ENCODE results near the gene CASP5.
"Not testable (repeated sequence)": the region's sequence is repeated elsewhere in the genome, so short reads cannot be mapped to it uniquely, and the experiment has no call there.

CASP5 gene

DNA sequence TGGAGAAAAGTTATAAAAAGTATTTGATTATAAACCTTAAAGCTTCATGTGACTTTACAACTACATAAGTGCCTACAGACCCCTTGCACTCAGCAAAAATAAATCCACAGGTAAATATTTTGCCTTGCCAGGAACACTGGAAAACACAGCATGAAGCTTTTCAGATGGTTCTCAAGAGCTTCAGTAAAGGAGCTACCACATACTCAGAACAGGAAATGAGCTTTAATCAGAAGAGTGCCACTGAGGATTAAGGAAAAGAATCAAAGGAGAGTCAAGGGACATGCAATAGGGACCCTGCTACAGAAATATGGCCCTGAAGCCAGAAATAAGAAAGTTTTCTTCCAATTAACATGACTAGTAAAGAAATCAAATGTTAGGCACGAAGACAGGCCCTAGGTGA, 10.8 kb upstream of the CASP5 start:
- no peak for DNase-seq (ENCODE audit: low read depth)

DNA sequence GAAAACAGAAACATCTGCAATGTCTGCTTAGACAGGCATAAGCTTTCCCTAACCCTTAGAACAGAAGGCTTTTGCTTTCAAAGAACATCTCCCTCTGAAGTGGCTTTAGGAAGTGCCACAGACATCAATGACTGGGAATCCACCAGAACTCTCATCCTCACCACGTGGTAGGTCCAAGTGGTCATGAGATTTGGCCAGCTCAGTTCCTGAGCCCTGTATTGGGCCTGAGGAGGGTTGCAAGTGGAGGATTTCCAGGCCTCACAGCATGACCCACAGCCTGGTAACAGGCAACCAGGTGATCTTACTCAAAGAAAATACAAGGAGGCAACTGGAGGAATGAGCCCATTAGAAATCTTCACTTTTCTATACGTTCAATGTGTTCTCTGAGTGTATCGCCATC, 10.4 kb upstream of the CASP5 start:
- DNase-seq (ENCODE audit: low read depth): no peak

DNA sequence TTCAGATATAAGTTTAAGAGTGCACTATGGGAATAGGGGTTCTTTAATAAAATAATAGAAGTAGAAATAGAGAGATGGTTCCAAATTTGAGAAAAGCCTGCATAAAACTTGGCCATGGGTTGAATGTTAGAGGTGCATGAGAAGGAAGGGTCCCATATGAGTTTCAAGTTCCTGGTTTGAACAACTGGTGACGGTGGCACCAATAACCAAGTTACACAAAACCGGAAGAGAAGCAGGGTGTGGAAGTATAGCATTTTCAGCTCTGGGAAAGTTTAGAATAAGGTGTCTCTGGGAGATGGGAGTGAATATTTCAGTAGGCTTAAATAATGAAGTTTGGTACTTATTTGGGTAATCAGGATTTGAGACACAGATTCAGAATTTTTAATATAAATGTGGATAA, 9.5 kb upstream of the CASP5 start:
- DNase-seq (ENCODE audit: low read depth): no peak

DNA sequence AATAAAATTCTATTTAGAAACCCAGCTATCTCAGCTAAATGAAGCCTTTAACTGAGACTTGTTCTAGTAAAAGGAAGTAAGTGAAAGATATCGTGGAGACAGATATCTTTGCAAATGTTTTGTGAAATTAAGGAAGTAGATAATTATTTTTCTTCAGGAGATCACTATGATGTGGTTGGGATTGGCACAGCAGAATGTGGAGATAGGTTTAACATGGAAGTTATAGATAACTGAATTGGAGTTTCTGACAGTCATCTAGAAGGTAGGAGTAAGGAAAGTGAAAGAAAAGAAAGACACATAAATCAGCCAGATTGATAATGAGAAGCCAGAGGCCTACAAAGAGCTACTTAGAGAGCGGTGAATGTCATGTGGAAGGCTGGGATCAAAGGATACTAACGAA, 4.7 kb upstream of the CASP5 start:
- no peak for DNase-seq (ENCODE audit: low read depth)

DNA sequence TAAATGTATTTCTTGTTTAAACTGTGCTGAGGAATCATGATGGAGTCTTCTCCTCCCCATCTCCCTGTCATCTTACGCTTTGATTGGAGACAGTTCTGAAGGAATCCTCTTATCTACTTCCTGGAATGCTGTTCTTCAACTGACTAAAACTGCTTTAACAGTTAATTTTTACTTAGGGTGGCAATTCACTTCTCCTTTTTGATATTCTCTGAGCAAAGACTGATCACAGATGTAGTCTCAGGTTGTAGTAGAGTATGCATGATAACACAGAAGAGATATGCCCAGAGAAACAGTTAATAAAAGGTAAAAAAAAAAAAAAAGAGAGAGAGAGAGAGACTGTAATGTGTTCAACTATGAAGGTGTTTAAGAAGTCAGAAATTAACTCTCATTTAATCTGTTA, 1.4 kb upstream of the CASP5 start:
- no peak for DNase-seq (ENCODE audit: low read depth)

DNA sequence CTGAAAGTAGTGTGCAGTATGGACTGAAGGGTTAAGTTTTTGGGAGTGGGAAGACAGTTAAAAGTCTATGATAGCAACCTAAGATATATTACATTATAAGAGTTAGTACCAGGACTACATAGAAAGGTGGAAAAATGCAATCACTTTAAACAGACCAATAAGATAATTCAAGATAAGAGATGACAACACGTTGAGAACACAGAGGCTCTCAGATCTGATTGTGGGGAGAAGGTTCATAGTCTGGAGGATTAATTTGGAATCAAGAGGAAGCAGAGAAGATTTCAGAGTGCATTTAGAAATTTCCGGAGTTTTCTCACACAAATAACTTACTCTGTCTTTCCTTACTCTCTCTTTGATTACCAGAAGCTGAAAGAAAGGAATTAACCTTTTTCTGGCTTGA, 441 bp downstream of the CASP5 start:
- DNase-seq (ENCODE audit: low read depth): no peak

DNA sequence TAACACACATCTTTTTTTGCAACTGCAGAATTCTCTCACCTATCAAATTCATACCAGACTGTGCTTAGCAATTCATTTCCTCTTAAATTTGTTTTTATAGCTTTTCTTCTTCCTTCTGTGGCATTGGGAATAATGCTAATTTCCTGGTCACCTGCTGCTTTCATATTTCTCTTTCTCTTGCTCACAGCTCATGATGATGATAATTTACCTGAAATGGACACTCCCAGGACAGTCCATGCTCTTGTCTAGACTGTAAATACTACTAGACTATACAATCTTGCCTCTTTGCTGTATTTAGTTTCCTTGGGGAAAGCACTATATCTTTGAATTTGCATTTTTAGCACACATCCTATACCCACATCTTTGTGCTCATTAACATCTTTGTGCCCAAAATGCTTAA, 15.5 kb downstream of the CASP5 start:
- no peak for DNase-seq (ENCODE audit: low read depth)

DNA sequence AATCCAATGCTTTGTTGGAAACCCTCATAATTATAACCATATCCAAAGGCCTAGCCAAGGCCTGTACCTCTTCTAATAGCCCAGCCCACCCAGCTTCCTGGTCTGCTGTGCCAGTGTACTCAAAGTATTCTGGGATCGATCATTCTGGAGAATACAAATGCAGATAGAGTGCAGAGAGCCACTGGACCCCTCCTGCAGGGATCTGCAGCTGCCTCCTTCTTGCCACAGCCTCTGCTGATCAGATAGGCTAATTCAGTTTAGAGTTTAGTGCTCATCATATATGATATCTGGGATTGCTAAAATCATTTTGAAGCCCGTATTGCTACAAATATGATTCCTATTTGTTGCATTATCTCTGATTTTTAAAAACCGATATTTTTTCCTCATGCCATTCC, 17.5 kb downstream of the CASP5 start:
- no peak for DNase-seq (ENCODE audit: low read depth)

DNA sequence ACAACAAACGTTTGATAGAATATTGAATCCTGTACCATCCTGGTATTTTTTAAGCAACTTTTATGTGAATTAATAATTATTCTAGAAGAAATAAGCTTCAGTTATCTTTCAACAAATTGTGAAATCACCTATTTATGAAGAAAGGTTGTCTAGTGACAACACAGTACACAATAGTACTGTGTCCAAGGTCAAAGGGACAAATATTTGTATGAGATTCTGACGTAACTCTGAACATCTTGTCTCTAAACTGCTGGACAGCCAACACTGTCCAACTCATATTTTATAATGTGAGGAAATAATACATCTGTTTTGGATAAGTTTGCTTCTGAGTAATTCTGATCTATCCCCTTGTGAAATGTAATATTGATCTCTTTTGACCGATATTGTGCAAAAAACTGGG, 18.9 kb downstream of the CASP5 start:
- no peak for DNase-seq (ENCODE audit: low read depth)

DNA sequence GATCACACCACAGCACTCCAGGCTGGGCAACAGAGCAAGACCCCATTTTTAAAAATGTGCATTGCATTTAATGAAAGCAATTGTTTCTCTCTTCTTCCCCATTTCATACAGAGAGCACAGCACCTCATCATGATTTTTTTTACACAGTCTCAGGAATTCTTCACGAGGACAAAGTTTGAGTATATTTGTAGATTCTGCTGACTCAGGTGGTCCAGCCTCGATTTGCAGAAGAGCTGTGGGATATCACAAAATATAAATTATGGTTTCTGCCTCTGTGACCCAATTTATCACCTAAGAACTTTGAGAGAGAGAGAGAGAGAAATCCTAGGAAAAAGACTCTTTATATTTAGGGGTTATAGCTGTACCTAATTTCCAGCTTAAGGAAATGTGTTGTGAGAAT, 19.8 kb downstream of the CASP5 start:
- DNase-seq (ENCODE audit: low read depth): no peak

DNA sequence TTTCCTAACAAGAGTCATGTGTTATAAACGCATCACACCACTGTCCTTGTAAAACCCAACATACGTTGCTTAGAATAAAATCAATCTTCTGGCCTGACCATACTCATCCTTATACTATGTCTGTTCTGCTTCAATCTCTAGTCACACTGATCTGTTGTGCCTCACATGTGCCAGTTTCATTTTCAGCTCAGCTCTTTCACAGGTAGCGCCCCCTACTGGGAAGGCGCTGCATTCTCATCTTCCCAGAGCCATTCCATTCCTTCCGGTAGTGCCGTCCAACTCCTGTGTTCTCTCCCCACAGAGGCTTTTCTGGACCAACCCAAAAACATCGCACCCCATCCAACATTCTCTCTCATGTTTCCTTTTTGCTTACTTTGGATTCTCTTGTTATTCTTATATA, 22.2 kb downstream of the CASP5 start:
- peak; percentile 29 for DNase-seq (ENCODE audit: low read depth)

DNA sequence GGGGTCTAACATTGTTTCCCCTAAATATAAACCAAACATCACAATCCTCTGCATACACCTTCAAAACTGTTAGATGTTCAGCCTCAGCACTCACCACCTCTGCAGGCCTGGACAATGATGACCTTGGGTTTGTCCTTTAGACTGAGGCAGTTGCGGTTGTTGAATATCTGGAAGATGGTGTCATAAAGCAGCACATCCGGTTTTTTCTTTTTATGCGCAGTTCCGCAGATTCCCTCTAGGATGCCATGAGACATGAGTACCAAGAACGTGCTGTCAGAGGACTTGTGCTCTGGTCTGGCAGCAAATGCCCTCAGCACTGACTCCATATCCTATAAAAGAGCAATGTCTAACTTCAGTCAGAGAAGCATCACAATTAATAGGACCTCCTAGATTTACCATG, 22.8 kb downstream of the CASP5 start:
- no peak for DNase-seq (ENCODE audit: low read depth)

DNA sequence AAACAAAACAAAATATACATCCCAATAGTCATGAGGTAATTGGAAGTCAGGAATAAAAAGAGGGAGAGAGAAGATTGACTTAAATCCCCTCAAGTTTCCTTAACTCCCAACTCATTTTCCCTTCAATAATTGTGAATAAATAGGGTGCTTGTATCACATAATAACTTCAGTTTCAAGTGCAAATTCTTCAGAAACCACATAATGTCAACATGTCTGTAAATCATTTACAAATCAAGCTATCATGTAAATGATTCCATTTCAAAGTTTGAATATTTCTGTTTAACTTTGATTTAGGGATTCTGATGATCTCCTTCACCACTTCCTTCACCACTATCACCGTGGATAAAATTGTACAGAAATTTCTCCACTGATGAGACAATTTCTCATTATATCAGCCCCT, 23.2 kb downstream of the CASP5 start:
- no peak for DNase-seq (ENCODE audit: low read depth)

DNA sequence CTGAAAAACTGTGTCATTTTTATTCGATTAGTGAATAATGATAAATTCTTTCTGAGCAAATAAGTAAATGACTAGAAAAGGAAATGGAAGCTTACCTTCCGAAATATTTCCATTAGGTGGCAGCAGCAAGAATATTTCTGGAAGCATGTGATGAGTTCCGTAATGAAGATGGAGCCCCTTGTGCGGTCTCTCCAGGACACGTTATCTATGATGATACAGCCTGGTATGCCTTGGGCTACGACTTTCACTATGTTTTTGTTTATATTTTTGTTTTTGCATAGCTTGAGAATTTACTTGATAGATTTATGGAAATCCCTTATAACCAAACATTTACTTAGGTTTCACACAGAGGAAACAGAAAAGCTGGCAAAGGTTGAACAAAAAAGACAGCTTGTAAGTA, 25.7 kb downstream of the CASP5 start:
- DNase-seq (ENCODE audit: low read depth): no peak

DNA sequence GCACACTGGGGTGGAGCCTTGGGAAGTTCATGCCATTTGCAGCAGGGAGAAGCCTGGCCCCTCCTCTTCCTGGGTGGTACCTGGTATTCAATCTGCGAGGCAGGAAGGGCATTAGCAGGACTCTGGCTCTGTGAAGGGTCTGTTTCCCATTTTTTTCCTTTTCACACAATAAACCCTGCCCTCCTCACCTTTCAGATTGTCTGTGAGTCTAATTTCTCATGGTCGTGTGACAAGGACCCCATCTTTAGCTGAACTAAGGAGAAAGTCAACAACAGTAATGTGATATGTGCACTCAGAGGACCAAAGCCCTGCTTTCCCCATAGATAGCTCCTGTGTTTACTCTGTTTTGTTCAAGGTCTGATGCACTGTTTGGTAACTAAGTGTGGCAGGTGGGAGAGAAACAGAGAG, 28.0 kb downstream of the CASP5 start:
- DNase-seq (ENCODE audit: low read depth): no peak

DNA sequence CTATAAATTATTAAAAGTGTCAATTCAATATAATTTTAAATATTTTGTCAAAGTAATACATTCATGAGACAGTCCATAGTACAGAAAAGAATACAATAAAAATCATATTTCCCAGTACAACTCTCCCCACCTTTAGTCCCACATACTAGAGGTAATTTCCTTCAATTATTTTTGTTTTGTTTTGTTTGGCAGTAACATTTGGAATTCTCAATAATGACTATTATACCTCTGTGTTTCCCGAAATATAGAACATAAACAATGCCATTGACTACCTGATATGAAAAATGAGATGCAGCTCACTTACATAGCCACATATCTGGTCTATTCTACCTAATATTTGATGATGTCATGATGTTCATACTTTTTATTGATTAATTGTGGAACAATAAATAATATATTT, 30.2 kb downstream of the CASP5 start:
- DNase-seq (ENCODE audit: low read depth): no peak

DNA sequence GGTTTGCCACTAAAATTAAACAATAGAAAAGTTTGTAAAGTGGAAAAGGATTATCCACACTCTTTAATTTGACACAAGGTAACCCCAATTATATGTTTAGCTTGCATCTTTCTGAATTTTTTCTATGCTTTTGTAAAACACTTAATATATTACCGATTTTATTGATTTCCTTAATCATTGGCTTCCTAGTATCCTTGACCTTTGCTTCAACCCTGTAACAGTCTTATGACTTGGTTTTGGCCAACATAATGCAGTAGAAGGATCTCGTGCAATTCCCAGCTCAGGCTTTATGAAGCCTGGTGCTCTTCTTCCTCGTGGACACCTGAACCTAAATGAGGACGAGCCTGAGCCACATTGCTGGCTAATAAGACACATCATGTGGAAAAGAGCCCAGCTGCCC, 31.0 kb downstream of the CASP5 start:
- no peak for DNase-seq (ENCODE audit: low read depth)

DNA sequence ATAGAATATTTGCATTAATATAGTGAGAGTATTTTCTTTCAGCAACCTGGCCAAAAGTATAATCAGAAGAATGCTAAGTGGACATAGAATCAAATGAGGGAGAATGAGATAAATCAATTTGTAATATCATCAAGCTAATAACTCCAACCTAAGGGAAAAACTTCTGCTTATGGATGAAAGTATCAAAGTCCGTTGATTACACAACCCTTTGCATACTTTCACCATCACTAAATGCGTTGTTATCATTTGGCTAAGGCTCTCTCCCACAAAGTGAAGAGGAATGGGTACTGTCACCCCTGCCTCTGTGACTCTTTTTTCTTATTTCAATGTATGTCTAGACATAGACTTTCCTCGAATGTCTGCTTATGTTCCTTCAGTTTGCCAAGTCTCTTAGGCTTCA, 38.2 kb downstream of the CASP5 start:
- no peak for DNase-seq (ENCODE audit: low read depth)

DNA sequence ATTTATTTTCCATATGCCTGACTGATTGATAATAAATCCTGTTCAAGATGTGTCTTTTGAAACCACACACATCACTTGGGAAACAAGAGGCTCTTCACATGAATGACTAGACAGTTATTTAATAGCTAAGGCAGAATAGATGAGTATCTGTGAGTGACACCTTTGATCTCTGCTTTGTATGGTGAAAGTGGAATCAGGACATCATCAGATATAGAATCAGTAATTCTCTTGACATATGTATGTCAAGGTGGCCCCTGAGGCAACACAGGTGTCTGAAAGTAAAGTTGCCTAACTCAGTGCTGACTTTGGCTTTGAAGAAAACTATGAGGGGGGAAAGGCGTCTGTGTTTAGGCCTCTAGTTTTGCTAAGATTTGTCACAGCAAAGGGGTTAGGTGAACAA, 43.1 kb downstream of the CASP5 start:
- no peak for DNase-seq (ENCODE audit: low read depth)

DNA sequence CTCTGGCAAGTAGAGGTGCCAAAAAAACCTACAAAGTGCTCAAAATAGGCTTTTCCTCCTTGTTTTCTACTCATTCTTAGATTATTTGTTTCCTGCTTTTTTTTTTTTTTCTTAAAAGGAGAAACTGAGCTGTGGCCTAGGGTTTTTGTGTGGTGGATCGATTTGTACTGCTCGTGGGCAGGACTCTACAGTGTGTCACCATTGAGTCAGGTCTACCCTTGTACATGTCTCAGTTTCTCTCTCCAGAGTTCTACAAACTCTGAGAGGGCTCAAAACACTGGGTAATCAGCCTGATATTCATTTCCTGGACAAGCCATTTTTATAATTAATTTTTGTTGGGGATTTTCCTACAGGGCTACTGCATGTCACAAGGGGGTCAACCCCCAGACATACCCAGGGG, 49.4 kb downstream of the CASP5 start:
- DNase-seq (ENCODE audit: low read depth): no peak

DNA sequence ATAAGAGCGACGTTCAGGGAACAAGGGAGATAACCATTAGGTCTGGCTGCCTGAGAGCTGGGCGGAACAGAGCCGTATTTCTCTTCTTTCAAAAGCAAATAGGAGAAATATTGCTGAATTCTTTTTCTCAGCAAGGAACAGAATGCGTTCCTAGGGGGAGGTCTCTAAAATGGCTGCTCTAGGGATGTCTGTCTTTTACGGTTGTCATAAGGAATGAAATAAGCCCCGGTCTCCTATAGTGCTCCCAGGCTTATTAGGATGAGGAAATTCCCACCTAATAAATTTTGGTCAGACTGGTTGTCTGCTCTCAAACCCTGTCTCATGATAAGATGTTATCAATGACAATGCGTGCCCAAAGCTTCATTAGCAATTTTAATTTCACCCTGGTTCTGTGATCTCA, 50.0 kb downstream of the CASP5 start:
- not testable (repeated sequence) for DNase-seq (ENCODE audit: low read depth)

DNA sequence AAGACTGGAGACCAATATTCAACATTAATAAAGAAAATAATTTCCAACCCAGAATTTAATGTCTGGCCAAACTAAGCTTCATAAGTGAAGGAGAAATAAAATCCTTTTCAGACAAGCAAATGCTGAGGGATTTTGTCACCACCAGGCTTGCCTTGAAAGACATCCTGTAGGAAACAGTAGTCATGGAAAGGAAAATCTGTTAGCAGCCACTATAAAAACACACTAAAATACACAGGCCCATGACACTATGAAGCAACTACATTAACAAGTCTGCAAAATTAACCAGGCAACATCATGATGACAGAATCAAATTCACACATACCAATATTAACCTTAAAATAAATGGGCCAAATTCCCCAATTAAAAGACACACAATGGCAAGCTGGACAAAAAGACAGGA, 52.2 kb downstream of the CASP5 start:
- DNase-seq (ENCODE audit: low read depth): no peak

DNA sequence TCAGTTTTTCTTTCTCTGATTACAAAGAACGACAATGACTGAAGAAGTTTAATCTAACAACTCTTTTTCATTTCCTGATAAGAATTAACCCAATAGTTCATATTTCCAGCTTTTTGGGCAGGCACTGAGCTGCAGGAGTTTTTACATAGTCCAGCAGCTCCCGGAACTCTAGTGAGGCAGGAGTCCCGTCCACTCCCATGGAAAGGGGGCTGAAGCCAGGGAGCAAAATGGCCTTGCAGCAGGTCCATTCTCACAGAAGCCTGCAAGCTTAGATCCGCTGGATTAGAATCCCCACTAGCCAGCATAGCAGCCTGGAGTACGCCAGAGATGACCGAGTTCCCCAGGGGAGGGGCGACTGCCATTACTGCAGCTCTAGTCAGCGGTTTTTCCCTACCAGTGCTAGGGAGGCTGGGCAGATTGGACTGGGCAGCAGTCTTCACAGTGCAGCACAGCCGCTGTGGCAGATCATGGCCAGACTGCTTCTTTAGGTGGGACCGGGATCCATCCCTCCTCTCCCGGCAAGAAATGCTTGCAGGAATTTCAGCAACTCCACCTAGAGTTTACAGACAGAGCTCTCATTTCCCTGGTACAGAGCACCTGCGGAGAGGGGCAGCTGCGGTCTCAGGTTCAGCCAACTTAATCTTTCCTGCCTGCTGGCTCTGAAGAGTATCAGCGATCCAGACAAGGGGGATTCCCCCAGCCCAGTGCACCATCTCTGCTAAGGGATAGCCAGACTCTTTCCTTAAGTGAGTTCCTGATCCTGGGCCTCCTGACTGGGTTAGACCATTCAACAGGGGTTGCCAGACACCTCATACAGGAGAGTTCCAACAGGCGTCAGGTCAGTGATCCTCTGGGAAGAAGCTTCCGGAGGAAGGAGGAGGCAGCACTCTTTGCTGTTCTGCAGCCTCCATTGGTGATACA, 53.9 kb downstream of the CASP5 start:
- DNase-seq (ENCODE audit: low read depth): no peak

DNA sequence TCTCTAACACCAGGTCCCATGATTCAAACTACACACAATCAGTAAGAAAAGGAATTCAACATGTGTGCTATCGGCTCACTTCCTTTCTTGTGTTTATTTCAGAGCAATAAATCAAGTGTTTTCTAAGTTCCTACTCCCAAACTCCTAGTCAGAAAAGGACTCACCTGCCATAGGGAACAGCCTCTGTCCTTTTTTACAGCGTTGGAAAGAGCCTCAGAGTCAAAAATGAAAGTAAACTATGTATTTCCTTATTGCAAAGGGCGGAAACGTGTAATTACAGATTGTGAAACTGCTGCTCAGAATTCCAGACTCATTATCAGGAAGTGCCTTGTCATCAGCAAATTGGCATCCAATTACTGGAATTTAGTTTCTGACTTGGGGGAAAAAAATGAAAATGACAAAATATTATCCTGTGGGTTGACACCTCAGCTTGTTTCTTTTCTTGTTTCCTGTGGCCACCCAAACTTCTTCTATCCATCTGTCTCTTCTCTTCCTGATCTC, 54.6 kb downstream of the CASP5 start, which contains the start of gene CASP4:
Gene CASP4 (minus strand): TSS at position 220 of the 501 bp plus-strand sequence. CDS start 49 bp downstream, at position 171.
- no peak for DNase-seq (ENCODE audit: low read depth)
